Fibroblast of gingiva (primary cell): ENCODE results near the gene MAGEL2.
A peak's percentile ranks its signal among the peaks of the same experiment; 100 is the strongest.

Source experiments
- DNase-seq: peaks from one replicate; pipeline ENCODE4 v3.0.0-alpha.2; 2011; ENCODE audit warnings: low read depth

The MAGEL2 gene

DNA sequence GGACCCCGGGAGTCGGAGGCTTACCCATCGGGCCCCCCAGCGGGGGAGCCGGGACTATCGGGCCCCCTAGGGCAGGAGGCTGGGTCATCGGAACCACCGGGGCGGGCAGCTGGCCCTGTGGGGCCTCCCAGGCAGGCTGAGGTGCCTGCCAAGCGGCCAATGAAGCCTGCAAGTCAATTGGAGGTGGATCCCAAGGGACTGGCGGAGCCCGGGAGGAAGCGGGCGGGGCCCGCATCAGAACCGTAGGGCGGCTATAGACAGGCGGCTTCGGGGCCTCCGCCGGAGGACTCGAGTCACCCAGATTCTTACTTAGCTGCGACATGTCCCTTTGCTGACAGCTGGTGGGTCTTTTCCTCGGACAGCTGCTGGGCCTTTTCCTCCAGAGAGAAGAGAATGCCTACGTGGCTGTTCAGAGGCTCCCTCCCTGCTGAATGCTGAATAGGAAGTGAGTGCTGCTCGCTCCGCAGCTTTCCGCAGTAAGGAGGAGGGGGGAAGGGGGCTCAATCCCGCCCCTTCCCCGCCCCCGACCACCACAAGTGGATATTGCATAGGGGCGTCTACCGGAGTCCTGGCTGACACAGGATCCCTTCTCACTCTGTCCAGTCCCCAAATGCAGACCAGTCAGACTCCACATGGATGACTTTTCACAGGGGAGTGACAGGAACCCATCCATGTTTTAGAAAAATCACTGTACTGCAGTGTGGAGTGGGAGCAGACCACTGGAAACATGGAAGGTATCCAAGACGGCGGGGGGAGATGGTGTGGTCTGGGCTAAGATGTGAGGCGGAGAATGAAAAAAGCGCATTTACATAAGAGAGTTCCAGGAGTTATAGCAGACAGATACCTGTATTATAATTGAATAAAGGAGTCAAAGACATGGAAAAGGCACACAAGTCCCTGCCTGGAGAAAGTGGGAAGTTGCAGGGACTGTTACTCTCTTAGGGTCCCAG is at the start of gene MAGEL2:
Gene MAGEL2 (minus strand): TSS at position 447 of the 950 bp plus-strand sequence. CDS start 125 bp downstream, at position 322.
- DNase-seq, result no peak

- DNase-seq, result no peak
Observed at GRCh38 chr15:23695282-23695681, 47.6 kb upstream of the MAGEL2 start.

- DNase-seq, result no peak
Observed at GRCh38 chr15:23694592-23694991, 46.9 kb upstream of the MAGEL2 start.

GRCh38 chr15:23690450-23690852 is 42.8 kb upstream of the MAGEL2 start:
- peak; percentile 4 for DNase-seq

- DNase-seq, result no peak
Observed at GRCh38 chr15:23690015-23690414, 42.3 kb upstream of the MAGEL2 start.

- no peak for DNase-seq
Observed at GRCh38 chr15:23687143-23687470, 39.4 kb upstream of the MAGEL2 start, which contains the start of gene NDN. TSS of gene NDN (minus strand) at chr15:23687305. CDS start at chr15:23687217, 88 bp downstream.

- DNase-seq, result no peak
Observed at GRCh38 chr15:23686466-23687142, 38.9 kb upstream of the MAGEL2 start.

GRCh38 chr15:23671481-23671880 is 23.8 kb upstream of the MAGEL2 start:
- DNase-seq, result no peak

DNA sequence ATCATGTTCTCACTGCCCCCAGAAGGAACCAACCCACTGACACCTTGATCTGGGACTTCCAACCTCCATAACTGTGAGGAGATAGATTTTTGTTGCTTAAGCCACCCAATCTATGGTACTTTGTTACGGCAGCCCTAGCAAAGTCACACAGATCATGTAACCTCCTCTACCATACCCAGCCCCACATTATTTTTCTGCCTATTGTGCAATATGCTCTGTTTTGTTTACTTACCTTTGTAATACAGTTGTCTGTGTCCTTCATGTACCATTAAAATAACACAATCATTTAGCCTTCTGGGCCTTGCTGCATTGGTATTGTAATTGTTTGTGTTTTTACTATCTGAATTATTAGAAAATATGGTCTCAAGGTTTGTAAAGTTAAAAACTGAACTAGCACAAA is 23.3 kb upstream of the MAGEL2 start:
- DNase-seq, result no peak

DNA sequence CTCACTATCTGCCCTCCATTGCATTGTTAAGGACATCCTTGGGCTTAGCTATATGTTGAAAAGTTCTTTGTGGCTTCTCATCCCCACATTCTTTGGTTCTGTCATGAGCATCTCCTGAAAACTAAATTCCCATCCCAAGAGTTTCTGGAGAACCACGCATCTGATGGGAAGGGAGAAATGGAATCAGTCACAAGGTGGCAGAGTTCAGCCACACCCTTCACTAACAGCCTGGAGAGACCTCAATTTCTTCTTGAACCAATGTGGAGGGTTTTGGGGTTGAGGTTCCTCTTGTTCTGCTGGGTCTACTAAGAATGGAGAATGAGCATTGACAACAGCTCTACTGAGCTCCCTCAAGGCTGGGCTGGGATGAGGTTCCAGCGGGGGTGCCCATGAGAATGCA is 15.6 kb upstream of the MAGEL2 start:
- no peak for DNase-seq

GRCh38 chr15:23648920-23649515 is 1.4 kb upstream of the MAGEL2 start:
- DNase-seq, result no peak

- no peak for DNase-seq
Observed at GRCh38 chr15:23647001-23647295, 719 bp downstream of the MAGEL2 start.

- no peak for DNase-seq
Observed at GRCh38 chr15:23646165-23647000, 1.3 kb downstream of the MAGEL2 start.

GRCh38 chr15:23645371-23646164 is 2.1 kb downstream of the MAGEL2 start:
- DNase-seq, result no peak

- DNase-seq, result no peak
Observed at GRCh38 chr15:23644829-23645228, 2.8 kb downstream of the MAGEL2 start.

DNA sequence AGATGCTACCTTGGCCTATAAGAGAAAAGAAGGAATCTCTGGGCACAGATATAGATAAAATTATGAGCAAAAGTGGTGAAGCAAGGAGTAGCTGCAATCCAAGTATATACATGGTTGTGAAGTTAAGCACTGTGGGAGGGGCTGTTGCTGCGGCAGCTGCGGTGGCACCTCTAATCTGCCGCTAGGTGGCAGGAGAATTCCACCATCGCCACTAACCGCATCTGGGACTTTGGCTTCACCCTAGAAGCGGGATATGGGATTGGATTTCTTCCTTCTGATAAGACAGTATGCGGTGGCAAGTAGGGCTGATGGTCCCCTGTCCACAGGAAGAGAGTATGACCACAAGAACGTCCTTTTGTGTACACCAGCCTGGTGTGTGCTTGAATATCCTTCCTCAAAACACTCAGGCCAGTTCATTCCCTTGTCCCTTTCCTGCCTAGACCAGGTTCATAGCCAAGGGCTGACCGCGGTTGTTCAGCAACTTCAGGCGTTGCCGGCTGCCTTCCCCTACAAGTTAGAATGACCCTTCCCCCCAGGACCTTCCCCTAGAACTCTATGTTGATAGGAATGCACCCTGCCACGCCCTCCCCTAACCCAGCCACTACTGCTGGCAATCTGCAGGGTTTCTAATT is 5.1 kb downstream of the MAGEL2 start:
- DNase-seq, result no peak

- no peak for DNase-seq
Observed at GRCh38 chr15:23634181-23634580, 13.5 kb downstream of the MAGEL2 start.

- no peak for DNase-seq
Observed at GRCh38 chr15:23629234-23629805, 18.3 kb downstream of the MAGEL2 start.

- no peak for DNase-seq
Observed at GRCh38 chr15:23628612-23629233, 18.9 kb downstream of the MAGEL2 start.

DNA sequence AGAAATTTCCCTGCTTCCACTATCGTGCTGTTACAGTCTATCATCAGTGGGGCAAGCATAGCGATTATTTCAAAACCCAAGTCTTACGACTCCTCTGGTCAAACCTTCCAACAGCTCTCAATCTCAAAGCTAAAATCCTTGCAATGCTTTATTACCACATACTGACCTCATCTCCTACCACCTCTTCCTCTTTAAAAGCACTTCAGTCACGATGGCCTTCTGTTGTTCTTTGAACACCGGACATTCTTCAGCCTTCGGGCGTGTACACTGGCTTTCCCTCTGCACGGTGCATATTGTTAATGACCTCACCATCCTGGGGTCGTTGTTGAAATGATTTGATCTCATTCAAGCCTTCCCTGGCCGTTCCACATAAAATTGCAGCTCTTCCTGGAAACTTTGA is 31.1 kb downstream of the MAGEL2 start:
- DNase-seq, result no peak
